MM.1S (cell line): Measurements from ENCODE around the gene CLCF1.
"Not testable (repeated sequence)": the region's sequence is repeated elsewhere in the genome, so short reads cannot be mapped to it uniquely, and the experiment has no call there.

Experiments
- DNase-seq: peaks from one replicate; pipeline ENCODE4 v3.0.0-alpha.2; 2015
- H2AFZ ChIP-seq: fragments of 300-600 bp; sonication (generic); 2 replicates; pipeline ENCODE4 v1.6.0; 2016; ENCODE audit warnings: antibody characterized with exemption, low read length
- H3F3A ChIP-seq: fragments of 300-600 bp; sonication (generic); 2 replicates; pipeline ENCODE4 v1.6.1; 2016; ENCODE audit warnings: mild to moderate bottlenecking, antibody characterized with exemption, low read length, moderate library complexity, mixed read lengths; ENCODE audit not compliant: insufficient read depth
- H3K27ac ChIP-seq: fragments of 300-600 bp; sonication (generic); 2 replicates; pipeline ENCODE4 v1.5.1; 2016; ENCODE audit warnings: mild to moderate bottlenecking, low read length
- H3K27me3 ChIP-seq: fragments of 300-600 bp; sonication (generic); replicated peaks from 2 replicates; pipeline ENCODE4 v1.6.0; 2016; ENCODE audit warnings: low read length; ENCODE audit not compliant: insufficient read depth
- H3K36me3 ChIP-seq: fragments of 300-600 bp; sonication (generic); replicated peaks from 2 replicates; pipeline ENCODE4 v1.6.1; 2016; ENCODE audit warnings: mild to moderate bottlenecking, low read length, mixed read lengths; ENCODE audit not compliant: insufficient read depth
- H3K4me1 ChIP-seq: fragments of 300-600 bp; sonication (generic); 2 replicates; pipeline ENCODE4 v1.6.1; 2016; ENCODE audit warnings: low read length, mixed read lengths
- H3K4me2 ChIP-seq: fragments of 300-600 bp; sonication (generic); 2 replicates; pipeline ENCODE4 v1.6.0; 2016; ENCODE audit warnings: low read depth, low read length
- H3K4me3 ChIP-seq: fragments of 300-600 bp; sonication (generic); 2 replicates; pipeline ENCODE4 v1.5.1; 2016; ENCODE audit warnings: low read length, mixed read lengths
- H3K79me2 ChIP-seq: fragments of 300-600 bp; sonication (generic); 2 replicates; pipeline ENCODE4 v1.6.1; 2016; ENCODE audit warnings: mixed run types, low read length, mixed read lengths
- H3K9ac ChIP-seq: fragments of 300-600 bp; sonication (generic); 2 replicates; pipeline ENCODE4 v1.6.1; 2016; ENCODE audit warnings: low read length, mixed read lengths
- H3K9me2 ChIP-seq: fragments of 300-600 bp; sonication (generic); replicated peaks from 2 replicates; pipeline ENCODE4 v1.6.1; 2016; ENCODE audit warnings: mild to moderate bottlenecking, low read length, mixed read lengths; ENCODE audit not compliant: insufficient read depth
- H3K9me3 ChIP-seq: fragments of 300-600 bp; sonication (generic); replicated peaks from 2 replicates; pipeline ENCODE4 v1.6.1; 2016; ENCODE audit warnings: mild to moderate bottlenecking, low read length, mixed read lengths; ENCODE audit not compliant: insufficient read depth
- H4K20me1 ChIP-seq: fragments of 300-600 bp; sonication (generic); 2 replicates; pipeline ENCODE4 v1.6.1; 2016; ENCODE audit warnings: mild to moderate bottlenecking, low read length, moderate library complexity, mixed read lengths; ENCODE audit not compliant: insufficient read depth
- CTCF ChIP-seq: fragments of 300-600 bp; sonication (generic); IDR thresholded peaks from 2 replicates; pipeline ENCODE4 v1.5.1; 2016; ENCODE audit warnings: antibody characterized with exemption, low read length, mixed read lengths
- EZH2 ChIP-seq: fragments of 300-600 bp; sonication (generic); optimal IDR thresholded peaks from 2 replicates; pipeline ENCODE3; 2017; ENCODE audit warnings: low read depth, mild to moderate bottlenecking, antibody characterized with exemption, low read length, mixed read lengths
- EZH2phosphoT487 ChIP-seq: fragments of 300-600 bp; sonication (generic); IDR thresholded peaks from 2 replicates; pipeline ENCODE4 v1.6.1; 2018; ENCODE audit warnings: antibody characterized with exemption, low read length

CLCF1 gene

GRCh38 chr11:67320691-67321090, 52.7 kb downstream of the CLCF1 start:
- Histone ChIP-seq H3K79me2 (no peaks in the 10 kb centered on the region), H3K9me2 (no peaks in the 10 kb centered on the region), H3K9ac (no peak overlapping the region), H4K20me1 (no peaks in the 10 kb centered on the region), H2AFZ (no peak overlapping the region), H3K9me3 (no peaks in the 10 kb centered on the region), H3F3A (peaks cover 13% of the 10 kb centered on the region), H3K4me1 (peaks cover 11% of the 10 kb centered on the region; the same call in 1 of the 2 replicates), H3K4me3 (no peak overlapping the region), H3K4me2 (no peak overlapping the region), H3K36me3 (no peaks in the 10 kb centered on the region), H3K27ac (no peak overlapping the region), H3K27me3 (no peaks in the 10 kb centered on the region)
- TF ChIP-seq EZH2phosphoT487 (no peak), EZH2 (no peak), CTCF (no peak)
- no peak for DNase-seq

- no peaks in the 10 kb centered on the region for H3K79me2 ChIP-seq
- no peaks in the 10 kb centered on the region for H3K27me3 ChIP-seq
- no peaks in the 10 kb centered on the region for H3K9me3 ChIP-seq
- peaks cover 11% of the 10 kb centered on the region; the same call in 1 of the 2 replicates for H3K4me1 ChIP-seq
- H3K4me2 ChIP-seq: no peak overlapping the region
- no peak overlapping the region for H3K9ac ChIP-seq
- no peaks in the 10 kb centered on the region for H4K20me1 ChIP-seq
- no peak for DNase-seq
- TF ChIP-seq CTCF: no peak
- TF ChIP-seq EZH2: no peak
- no peak for TF ChIP-seq EZH2phosphoT487
- no peak overlapping the region for H3K4me3 ChIP-seq
- H3K36me3 ChIP-seq: no peaks in the 10 kb centered on the region
- no peaks in the 10 kb centered on the region for H3K9me2 ChIP-seq
- H3K27ac ChIP-seq: no peak overlapping the region
- H3F3A ChIP-seq: peaks cover 13% of the 10 kb centered on the region
- no peak overlapping the region for H2AFZ ChIP-seq
These were observed 53.4 kb downstream of the CLCF1 start for GRCh38 chr11:67320011-67320410.

- not testable (repeated sequence) for DNase-seq, H3K9me3 ChIP-seq, H3K9me2 ChIP-seq, H3K27me3 ChIP-seq, H3K36me3 ChIP-seq, H3K9ac ChIP-seq, H4K20me1 ChIP-seq, H3K4me3 ChIP-seq, H2AFZ ChIP-seq, H3K79me2 ChIP-seq, H3K27ac ChIP-seq
- peaks cover 13% of the 10 kb centered on the region for H3F3A ChIP-seq
- peak overlapping the region; percentile 92; the same call in 1 of the 2 replicates for H3K4me2 ChIP-seq
- peaks cover 11% of the 10 kb centered on the region; the same call in 1 of the 2 replicates for H3K4me1 ChIP-seq
These were observed 54.5 kb downstream of the CLCF1 start for GRCh38 chr11:67318876-67319275.

- peak overlapping the region; percentile 92 for H3K4me2 ChIP-seq
- H3K9me3 ChIP-seq: no peaks in the 10 kb centered on the region
- H3K4me1 ChIP-seq: peaks cover 11% of the 10 kb centered on the region; the same call in 1 of the 2 replicates
- H3K27ac ChIP-seq: peak overlapping the region; percentile 72; the same call in 1 of the 2 replicates
- TF ChIP-seq CTCF (no peak), EZH2 (no peak), EZH2phosphoT487 (no peak)
- H3K36me3 ChIP-seq: no peaks in the 10 kb centered on the region
- H2AFZ ChIP-seq: peak overlapping the region; percentile 86
- H3K4me3 ChIP-seq: peak overlapping the region; percentile 98
- no peaks in the 10 kb centered on the region for H3K27me3 ChIP-seq
- no peaks in the 10 kb centered on the region for H3K9me2 ChIP-seq
- peak; percentile 31 for DNase-seq
- H3F3A ChIP-seq: peaks cover 13% of the 10 kb centered on the region
- H3K79me2 ChIP-seq: no peaks in the 10 kb centered on the region
- peak overlapping the region; percentile 76; the same call in 1 of the 2 replicates for H3K9ac ChIP-seq
- no peaks in the 10 kb centered on the region for H4K20me1 ChIP-seq
These were observed 55.4 kb downstream of the CLCF1 start for GRCh38 chr11:67317888-67318555.
